Measurements from ENCODE around the gene SLC16A7.

DNA sequence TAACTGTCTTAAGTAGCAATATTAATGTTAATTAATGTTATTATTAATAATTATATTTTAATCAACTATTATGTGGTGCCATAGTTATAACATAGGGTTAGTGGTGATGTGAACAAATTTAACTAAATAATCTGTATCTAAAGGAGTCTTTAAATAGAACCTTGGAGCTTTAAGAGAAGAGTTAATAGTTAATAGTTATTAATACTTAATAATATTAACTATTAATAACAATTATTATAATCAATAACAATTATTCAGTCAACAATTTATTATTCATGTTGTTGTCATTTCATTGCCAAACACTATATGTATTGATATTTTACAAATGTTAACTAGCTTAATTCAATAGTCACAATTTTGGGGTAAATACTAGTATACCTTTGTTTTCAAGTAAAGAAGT is 58.2 kb downstream of the SLC16A7 start:
- TF ChIP-seq, protein P1, sequence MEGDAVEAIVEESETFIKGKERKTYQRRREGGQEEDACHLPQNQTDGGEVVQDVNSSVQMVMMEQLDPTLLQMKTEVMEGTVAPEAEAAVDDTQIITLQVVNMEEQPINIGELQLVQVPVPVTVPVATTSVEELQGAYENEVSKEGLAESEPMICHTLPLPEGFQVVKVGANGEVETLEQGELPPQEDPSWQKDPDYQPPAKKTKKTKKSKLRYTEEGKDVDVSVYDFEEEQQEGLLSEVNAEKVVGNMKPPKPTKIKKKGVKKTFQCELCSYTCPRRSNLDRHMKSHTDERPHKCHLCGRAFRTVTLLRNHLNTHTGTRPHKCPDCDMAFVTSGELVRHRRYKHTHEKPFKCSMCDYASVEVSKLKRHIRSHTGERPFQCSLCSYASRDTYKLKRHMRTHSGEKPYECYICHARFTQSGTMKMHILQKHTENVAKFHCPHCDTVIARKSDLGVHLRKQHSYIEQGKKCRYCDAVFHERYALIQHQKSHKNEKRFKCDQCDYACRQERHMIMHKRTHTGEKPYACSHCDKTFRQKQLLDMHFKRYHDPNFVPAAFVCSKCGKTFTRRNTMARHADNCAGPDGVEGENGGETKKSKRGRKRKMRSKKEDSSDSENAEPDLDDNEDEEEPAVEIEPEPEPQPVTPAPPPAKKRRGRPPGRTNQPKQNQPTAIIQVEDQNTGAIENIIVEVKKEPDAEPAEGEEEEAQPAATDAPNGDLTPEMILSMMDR (IDR thresholded peaks at IDR 0.05; ENCODE audit: low read length): no peak
- no peak for TF ChIP-seq EZH2 (IDR thresholded peaks at IDR 0.05; ENCODE audit: borderline replicate concordance, low read length)
